Esophagus muscularis mucosa (tissue), 4 donors: ENCODE measurements around the gene WDR38. TPM values are rescaled to one million over a fixed set of nuclear protein-coding genes. Genes with fewer than 3 reads are reported as not detected.

Source experiments
- DNase-seq: peaks from one replicate; pipeline ENCODE4 v3.0.0-alpha.2; 2017; ENCODE audit errors: extremely low spot score
- H3K27ac ChIP-seq, 4 donors: fragments of 200-600 bp; sonication (generic); replicated peaks in 1 of 4; 1 replicate in 3 of 4; 2 replicates in 1 of 4; pipeline ENCODE4 v1.5.1; 2016 to 2019; ENCODE audit warnings: mild to moderate bottlenecking in 1 of 4
- H3K27me3 ChIP-seq, 4 donors: fragments of 200-600 bp; sonication (generic); one replicate each; pipeline versions ENCODE4 v1.5.1 to v1.6.0; 2016 to 2019
- H3K36me3 ChIP-seq, 4 donors: fragments of 200-600 bp; sonication (generic); one replicate each; pipeline ENCODE4 v1.5.1; 2016 to 2019
- H3K4me1 ChIP-seq, 4 donors: fragments of 200-600 bp; sonication (generic); one replicate each; pipeline ENCODE4 v1.5.1; 2016 to 2019
- H3K4me3 ChIP-seq, 4 donors: fragments of 200-600 bp; sonication (generic); 1 replicate in 2 of 4; 2 replicates in 2 of 4; pipeline ENCODE4 v1.5.1; 2016 to 2019; ENCODE audit warnings: mild to moderate bottlenecking in 4 of 4, moderate library complexity in 1 of 4
- H3K9me3 ChIP-seq, 4 donors: fragments of 200-600 bp; sonication (generic); 1 replicate in 3 of 4; 2 replicates in 1 of 4; pipeline ENCODE4 v1.5.1; 2016 to 2019
- CTCF ChIP-seq, 3 experiments: fragments of 200-600 bp in 2 of 3; fragments of 450-650 bp in 1 of 3; sonication (generic) in 2 of 3; IDR thresholded peaks; one replicate each; pipeline ENCODE4 v1.5.1; 2017 to 2019; ENCODE audit warnings: antibody characterized with exemption in 3 of 3, mild to moderate bottlenecking in 2 of 3, moderate library complexity in 1 of 3
- EP300 ChIP-seq: sonication (generic); formaldehyde crosslinking; IDR thresholded peaks from one replicate; pipeline ENCODE4 v1.6.1; 2017; ENCODE audit warnings: antibody characterized with exemption
- POLR2A ChIP-seq: fragments of 450-650 bp; IDR thresholded peaks from one replicate; pipeline ENCODE4 v1.6.1; 2017; ENCODE audit warnings: antibody characterized with exemption, moderate library complexity, mild to moderate bottlenecking, low read depth
- POLR2AphosphoS5 ChIP-seq, 2 donors: sonication (generic); formaldehyde crosslinking; IDR thresholded peaks; one replicate each; pipeline ENCODE4 v1.6.1; 2017; ENCODE audit warnings: antibody characterized with exemption in 2 of 2
- WGBS: methylation state at CpG from one replicate; pipeline ENCODE4 v1.1.5; 2018; 5-methylcytosine and 5-hydroxymethylcytosine counted together
- intact Hi-C: fragments of 100-400 bp; cut with DNase I; formaldehyde crosslinking; loops from one replicate; pipeline ENCODE4 v1.15.1; 2023
- total RNA-seq, 4 donors: library from RNA; depleted of rRNA; stranded (reverse); fragments of >200 nt; gene quantifications; one replicate each; pipeline versions ENCODE4 v1.1.0 to v1.2.1, GENCODE V29; 2016

Gene WDR38
- total RNA-seq, 4 donors from 2014 or later = 0.32 TPM; not detected in 3

DNA sequence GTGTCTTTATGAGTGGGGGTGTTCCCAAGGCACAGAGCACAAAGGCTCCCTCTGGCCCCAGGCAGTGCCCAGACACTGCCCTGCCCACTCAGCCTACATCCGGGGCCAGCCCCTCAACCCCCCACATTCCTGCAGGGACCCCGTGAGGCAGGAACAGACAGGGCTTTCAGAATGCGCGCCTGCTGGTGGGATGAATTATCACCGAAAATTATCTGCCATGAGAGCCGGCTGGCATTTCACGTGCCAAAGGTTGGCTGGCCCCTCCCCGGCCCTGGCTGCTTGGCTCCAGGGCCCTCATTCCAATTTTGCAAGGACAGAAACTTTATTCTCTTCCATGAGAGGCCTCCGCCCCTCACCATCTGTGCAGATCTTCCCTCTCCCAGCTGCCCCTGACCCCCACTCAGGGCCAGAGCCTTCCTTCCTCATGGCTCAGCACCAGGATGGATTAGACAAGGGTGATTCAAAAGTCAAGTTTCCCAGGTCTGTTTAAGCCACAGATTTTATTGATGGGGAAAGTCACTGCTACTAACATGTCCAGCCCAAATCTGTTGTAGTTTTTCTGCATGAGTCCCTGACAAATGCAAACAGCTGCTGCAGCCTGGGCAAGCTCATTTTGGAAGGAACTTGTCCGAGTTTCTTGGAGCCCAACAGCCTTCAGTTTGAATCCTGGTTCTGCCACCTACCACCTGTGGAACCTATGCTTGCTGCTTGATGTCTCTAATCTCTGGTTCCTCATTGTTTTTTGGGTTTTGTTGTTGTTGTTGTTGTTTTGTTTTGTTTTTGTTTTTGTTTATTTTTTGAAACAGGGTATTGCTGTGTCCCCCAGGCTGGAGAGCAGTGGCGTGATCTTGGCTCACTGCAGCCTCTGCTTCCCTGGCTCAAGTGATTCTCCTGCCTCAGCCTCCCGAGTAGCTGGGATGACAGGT is 32.3 kb upstream of the WDR38 start:
- H3K9me3 ChIP-seq = peaks cover 0 to 6% (median 0%) of the 10 kb centered on the region in 4 donors
- TF ChIP-seq CTCF (IDR thresholded peaks at IDR 0.05) (peak in 1 of 3 experiments; percentile 3), POLR2AphosphoS5 (IDR thresholded peaks at IDR 0.05) (no peak)
- 73% methylated on average over 8 of the region's 12 CpGs for WGBS
- no peak for DNase-seq
- no peak overlapping the region for H3K4me3 ChIP-seq
- intact Hi-C loops = no loop called here
- H3K36me3 ChIP-seq = no peaks in the 10 kb centered on the region
- no peak overlapping the region for H3K27ac ChIP-seq
- H3K4me1 ChIP-seq = peaks cover 0 to 9% (median 3%) of the 10 kb centered on the region in 4 donors
- no peaks in the 10 kb centered on the region for H3K27me3 ChIP-seq

DNA sequence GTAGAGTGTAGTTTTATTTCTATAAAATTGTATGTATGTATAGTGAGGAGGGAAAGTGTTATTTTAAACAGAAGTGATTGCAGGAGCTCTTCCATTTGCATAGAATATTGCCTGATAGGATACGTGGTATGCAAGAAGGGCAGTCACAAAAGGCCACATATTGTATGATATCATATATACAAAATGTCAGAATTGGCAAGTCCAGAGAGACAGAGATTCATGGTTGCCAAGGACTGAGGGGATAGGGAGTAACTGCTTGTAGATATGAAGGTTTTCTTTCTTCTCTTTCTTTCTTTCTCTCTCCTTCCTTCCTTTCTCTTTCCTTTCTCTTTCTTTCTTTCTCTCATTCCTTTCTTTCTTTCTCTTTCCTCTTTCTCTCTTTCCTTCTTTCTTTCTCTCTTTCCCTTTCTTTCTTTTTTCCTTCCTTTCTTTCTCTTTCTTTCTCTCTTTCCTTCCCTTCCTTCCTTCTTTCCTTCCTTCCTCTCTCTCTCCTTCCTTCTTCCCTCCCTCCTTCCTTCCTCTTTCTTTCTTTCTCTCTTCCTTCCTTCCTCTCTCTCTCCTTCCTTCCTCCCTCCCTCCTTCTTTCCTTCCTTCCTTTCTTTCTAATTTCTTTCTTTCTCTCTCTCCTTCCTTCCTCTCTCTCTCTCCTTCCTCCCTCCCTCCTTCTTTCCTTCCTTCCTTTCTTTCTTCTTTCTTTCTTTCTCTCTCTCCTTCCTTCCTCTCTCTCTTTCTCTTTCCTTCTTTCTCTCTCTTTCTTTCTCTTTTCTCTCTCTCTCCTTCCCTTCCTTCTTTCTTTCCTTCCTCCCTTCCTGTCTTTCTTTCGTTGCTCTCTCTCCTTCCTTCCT is 24.5 kb upstream of the WDR38 start:
- Histone ChIP-seq H3K9me3 (peaks cover 0 to 6% (median 0%) of the 10 kb centered on the region in 4 donors), H3K27me3 (no peaks in the 10 kb centered on the region), H3K27ac (no peak overlapping the region), H3K4me1 (peaks cover 14 to 21% (median 20%) of the 10 kb centered on the region in 4 donors), H3K4me3 (no peak overlapping the region), H3K36me3 (no peaks in the 10 kb centered on the region)
- TF ChIP-seq CTCF (IDR thresholded peaks at IDR 0.05) = no peak
- no peak for TF ChIP-seq POLR2A
- no peak for TF ChIP-seq EP300
- no peak for TF ChIP-seq POLR2AphosphoS5 (IDR thresholded peaks at IDR 0.05)
- DNase-seq = no peak
- WGBS = 37% methylated on average over 2 of the region's 2 CpGs
- intact Hi-C loops = no loop called here

DNA sequence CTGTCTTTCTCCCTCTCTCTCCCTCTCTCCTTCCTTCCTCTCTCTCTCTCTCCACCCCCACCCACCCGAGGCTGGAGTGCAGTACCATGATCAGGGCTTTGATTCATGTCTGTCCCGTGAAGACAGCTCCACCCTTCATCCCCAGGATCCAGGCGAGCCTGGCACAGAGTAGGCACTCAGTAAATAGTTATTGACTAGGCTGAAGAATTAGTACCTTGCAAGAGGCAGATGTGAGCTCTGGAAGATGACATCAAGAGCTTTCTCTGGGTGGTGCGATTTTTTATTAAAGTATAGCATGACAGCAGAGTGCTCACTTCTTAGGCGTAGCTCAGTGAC is 24.0 kb upstream of the WDR38 start:
- WGBS = 46% methylated on average over 5 of the region's 5 CpGs
- no peak for TF ChIP-seq POLR2AphosphoS5 (IDR thresholded peaks at IDR 0.05)
- TF ChIP-seq EP300 = no peak
- no peak for TF ChIP-seq CTCF (IDR thresholded peaks at IDR 0.05)
- no peak for DNase-seq
- Histone ChIP-seq H3K9me3 (peaks cover 0 to 6% (median 0%) of the 10 kb centered on the region in 4 donors), H3K4me1 (peaks cover 15 to 26% (median 26%) of the 10 kb centered on the region in 4 donors), H3K4me3 (no peak overlapping the region), H3K36me3 (no peaks in the 10 kb centered on the region), H3K27ac (no peak overlapping the region), H3K27me3 (no peaks in the 10 kb centered on the region)
- intact Hi-C loops = no loop called here

DNA sequence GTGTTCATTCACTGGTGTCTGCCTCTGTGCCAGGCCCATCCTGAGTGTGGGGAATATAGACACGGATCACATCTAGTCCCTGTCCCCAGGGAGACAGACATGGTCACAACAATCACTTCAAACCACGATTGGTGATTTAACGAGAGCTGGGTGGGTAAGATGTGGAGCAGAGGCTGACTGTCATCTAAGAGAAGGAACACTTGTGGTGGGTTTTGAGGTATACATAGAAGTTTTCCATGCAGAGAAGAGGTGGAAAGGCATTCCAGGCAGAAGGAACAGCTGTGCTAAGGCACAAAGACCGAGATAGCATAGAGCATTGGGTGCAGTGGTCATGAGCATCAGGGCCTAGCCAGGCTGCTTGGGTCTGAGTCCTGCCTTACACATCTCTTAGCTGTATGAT is 22.7 kb upstream of the WDR38 start:
- DNase-seq = no peak
- Histone ChIP-seq H3K27ac (no peak overlapping the region), H3K36me3 (no peaks in the 10 kb centered on the region), H3K4me1 (peaks cover 28 to 39% (median 39%) of the 10 kb centered on the region in 4 donors), H3K9me3 (no peaks in the 10 kb centered on the region), H3K27me3 (no peaks in the 10 kb centered on the region), H3K4me3 (no peak overlapping the region)
- intact Hi-C loops = no loop called here
- no peak for TF ChIP-seq POLR2A
- no peak for TF ChIP-seq EP300
- TF ChIP-seq CTCF (IDR thresholded peaks at IDR 0.05) = no peak
- no peak for TF ChIP-seq POLR2AphosphoS5 (IDR thresholded peaks at IDR 0.05)
- WGBS = 71% methylated on average over 4 of the region's 4 CpGs
